ENCODE measurements around the gene UCHL5.

The UCHL5 gene

DNA sequence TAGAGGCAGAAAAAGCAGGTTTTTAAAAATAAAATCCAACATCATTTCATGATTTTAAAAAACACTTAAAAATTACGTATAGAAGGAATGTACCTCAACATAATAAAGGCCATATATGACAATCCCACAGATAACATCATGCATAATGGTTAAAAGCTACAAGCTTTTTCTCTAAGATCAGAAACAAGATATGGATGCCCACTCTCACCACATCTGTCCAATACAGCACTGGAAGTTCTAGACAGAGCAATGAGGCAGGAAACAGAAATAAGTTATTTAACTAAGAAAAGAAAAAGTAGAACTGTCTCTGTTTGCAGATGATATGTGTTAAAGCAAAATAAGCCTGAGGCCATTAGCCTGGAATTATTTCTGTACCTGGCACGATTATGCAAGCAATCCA, 96.3 kb downstream of the UCHL5 start:
- no peak for DNase-seq

Data from NCI-H2171 treated with DMSO at 0.1 percent for 48 hours (cell line).